CD4-positive, alpha-beta T cell (primary cell): ENCODE measurements around the gene ZAP70. TPM values are rescaled to one million over a fixed set of nuclear protein-coding genes. Genes with fewer than 3 reads are reported as not detected.
"Not testable (repeated sequence)": the region's sequence is repeated elsewhere in the genome, so short reads cannot be mapped to it uniquely, and the experiment has no call there.

Experiments used
- ATAC-seq: fragments of 200-7000 bp; cut with Tn5 transposase; one replicate; pipeline ENCODE4 v1.10.0; 2022; ENCODE audit warnings: mild to moderate bottlenecking; ENCODE audit not compliant: poor library complexity
- CTCF ChIA-PET: fragments of 350-600 bp; sonication (Branson Sonifier 250); formaldehyde crosslinking; loops from one replicate; lab custom pipeline; 2021; ENCODE audit warnings: antibody characterized with exemption, inconsistent platforms; lab: Charles Lee
- POLR2A ChIA-PET: fragments of 350-600 bp; sonication (Branson Sonifier 250); formaldehyde crosslinking; loops from one replicate; lab custom pipeline; 2021; ENCODE audit warnings: antibody characterized with exemption, inconsistent platforms; lab: Charles Lee
- DNase-seq, 14 experiments: peaks; one replicate each; pipeline ENCODE4 v3.0.0-alpha.2; 2013 to 2020; ENCODE audit warnings: mixed read lengths in 2 of 14
- H3K27ac ChIP-seq, 2 donors: one replicate each; pipeline versions ENCODE4 v1.5.1 to v1.7.0; 2013; ENCODE audit warnings: low read length in 2 of 2, low read depth in 1 of 2, mild to moderate bottlenecking in 1 of 2
- H3K27me3 ChIP-seq, 2 experiments: 1 replicate in 1 of 2; 2 replicates in 1 of 2; pipeline versions ENCODE4 v1.6.1 to v1.7.0; 2013; ENCODE audit warnings: low read length in 2 of 2, control low read depth in 1 of 2, mild to moderate bottlenecking in 1 of 2, moderate library complexity in 1 of 2; ENCODE audit not compliant: insufficient read depth in 2 of 2, control insufficient read depth in 1 of 2
- H3K36me3 ChIP-seq: one replicate; pipeline ENCODE4 v1.6.1; 2013; ENCODE audit warnings: low read length, control low read depth; ENCODE audit not compliant: insufficient read depth
- H3K4me1 ChIP-seq: one replicate; pipeline ENCODE4 v1.6.1; 2013; ENCODE audit warnings: low read length, control low read depth; ENCODE audit not compliant: insufficient read depth
- H3K4me3 ChIP-seq: one replicate; pipeline ENCODE4 v1.5.1; 2013; ENCODE audit warnings: mild to moderate bottlenecking, low read length, moderate library complexity
- H3K9me3 ChIP-seq, 2 experiments: 1 replicate in 1 of 2; 2 replicates in 1 of 2; pipeline versions ENCODE4 v1.6.1 to v1.7.0; 2013; ENCODE audit warnings: low read length in 2 of 2, mild to moderate bottlenecking in 2 of 2, control low read depth in 1 of 2, moderate library complexity in 1 of 2; ENCODE audit not compliant: control insufficient read depth in 1 of 2, insufficient read depth in 1 of 2
- H3K27ac Mint-ChIP-seq: one replicate; pipeline ENCODE4 v1.8.0; 2020; ENCODE audit warnings: mixed read lengths
- H3K27me3 Mint-ChIP-seq: one replicate; pipeline ENCODE4 v1.8.0; 2021; ENCODE audit warnings: mixed read lengths
- H3K36me3 Mint-ChIP-seq: one replicate; pipeline ENCODE4 v1.8.0; 2021; ENCODE audit warnings: low read depth, mixed read lengths
- H3K4me1 Mint-ChIP-seq: one replicate; pipeline ENCODE4 v1.8.0; 2021; ENCODE audit warnings: low read depth, mixed read lengths
- H3K4me3 Mint-ChIP-seq: one replicate; pipeline ENCODE4 v1.8.0; 2020; ENCODE audit warnings: mild to moderate bottlenecking, mixed read lengths
- H3K9me3 Mint-ChIP-seq: one replicate; pipeline ENCODE4 v1.8.0; 2020; ENCODE audit warnings: mixed read lengths
- CTCF ChIP-seq: fragments of 200-600 bp; IDR thresholded peaks from one replicate; pipeline ENCODE4 v1.8.0; 2022; ENCODE audit warnings: antibody characterized with exemption, mild to moderate bottlenecking
- intact Hi-C, 2 experiments: fragments of 100-400 bp; cut with DNase I in 1 of 2; cut with micrococcal nuclease in 1 of 2; formaldehyde crosslinking; loops; one replicate each; pipeline versions ENCODE4 v1.15.1 to v1.9.0; 2023 to 2025; cut with DNase I, micrococcal nuclease
- total RNA-seq, 174 experiments: library from RNA in 2 of 174; stranded (reverse) in 2 of 174; gene quantifications; one replicate each; pipeline ENCODE4 v1.2.3 and lab custom pipeline; 2021 to 2026

ZAP70 gene
- total RNA-seq, 2 experiments from 2014 or later, result 440 to 470 TPM

GRCh38 chr2:97677480-97677879, 35.9 kb upstream of the ZAP70 start:
- CTCF ChIA-PET, result no interaction called here
- Mint-ChIP-seq H3K36me3 (no peaks in the 10 kb centered on the region), H3K4me3 (no peak overlapping the region), H3K27me3 (no peaks in the 10 kb centered on the region), H3K4me1 (no peaks in the 10 kb centered on the region), H3K9me3 (no peaks in the 10 kb centered on the region), H3K27ac (no peak overlapping the region)
- DNase-seq, result no peak
- Histone ChIP-seq H3K36me3 (no peaks in the 10 kb centered on the region), H3K27me3 (no peaks in the 10 kb centered on the region), H3K4me3 (no peak overlapping the region), H3K4me1 (no peaks in the 10 kb centered on the region), H3K27ac (no peak overlapping the region), H3K9me3 (no peaks in the 10 kb centered on the region)
- POLR2A ChIA-PET, result no interaction called here
- no peak for ATAC-seq
- TF ChIP-seq CTCF, result no peak
- intact Hi-C loops, result no loop called here

- H3K27ac ChIP-seq, result no peak overlapping the region
- no peaks in the 10 kb centered on the region for H3K27me3 ChIP-seq
- Mint-ChIP-seq H3K36me3 (no peaks in the 10 kb centered on the region), H3K4me3 (no peak overlapping the region), H3K27ac (no peak overlapping the region), H3K9me3 (no peaks in the 10 kb centered on the region), H3K27me3 (no peaks in the 10 kb centered on the region), H3K4me1 (no peaks in the 10 kb centered on the region)
- H3K9me3 ChIP-seq, result no peaks in the 10 kb centered on the region
- no peak for DNase-seq
- H3K4me1 ChIP-seq, result no peaks in the 10 kb centered on the region
- no peak overlapping the region for H3K4me3 ChIP-seq
- ChIA-PET CTCF (interaction anchor here (0.6 kb wide), 1 partner anchor 96 kb away, joined by 3 read pairs; no protein-coding TSS in a partner anchor), POLR2A (no interaction called here)
- no peak for TF ChIP-seq CTCF
- intact Hi-C loops, result no loop called here
- ATAC-seq, result no peak
- no peaks in the 10 kb centered on the region for H3K36me3 ChIP-seq
These were observed 35.1 kb upstream of the ZAP70 start for GRCh38 chr2:97678298-97678697.

- DNase-seq, H3K9me3 ChIP-seq: not testable (repeated sequence)
These were observed 26.1 kb upstream of the ZAP70 start for GRCh38 chr2:97687235-97687634.

More at GRCh38 chr2:97687235-97687634, 26.1 kb upstream of the ZAP70 start:
- H3K27me3 ChIP-seq, H3K27ac ChIP-seq, H3K36me3 ChIP-seq, ATAC-seq, H3K36me3 Mint-ChIP-seq, H3K4me1 ChIP-seq, H3K27ac Mint-ChIP-seq, intact Hi-C loops, H3K4me1 Mint-ChIP-seq, H3K4me3 ChIP-seq, H3K27me3 Mint-ChIP-seq, POLR2A ChIA-PET, H3K4me3 Mint-ChIP-seq, H3K9me3 Mint-ChIP-seq: not testable (repeated sequence)
- CTCF ChIA-PET, result interaction anchor here (1.4 kb wide), 1 partner anchor 96 kb away, joined by 5 read pairs; no protein-coding TSS in a partner anchor
